ENCODE measurements around the gene KRT6B. TPM values are rescaled to one million over a fixed set of nuclear protein-coding genes. Genes with fewer than 3 reads are reported as not detected.

KRT6B gene
- total and polyA plus RNA-seq, 2 of the 8 experiments (the other 6 are each of a cell fraction or from before 2014, with no cell fraction given) = not detected

DNA sequence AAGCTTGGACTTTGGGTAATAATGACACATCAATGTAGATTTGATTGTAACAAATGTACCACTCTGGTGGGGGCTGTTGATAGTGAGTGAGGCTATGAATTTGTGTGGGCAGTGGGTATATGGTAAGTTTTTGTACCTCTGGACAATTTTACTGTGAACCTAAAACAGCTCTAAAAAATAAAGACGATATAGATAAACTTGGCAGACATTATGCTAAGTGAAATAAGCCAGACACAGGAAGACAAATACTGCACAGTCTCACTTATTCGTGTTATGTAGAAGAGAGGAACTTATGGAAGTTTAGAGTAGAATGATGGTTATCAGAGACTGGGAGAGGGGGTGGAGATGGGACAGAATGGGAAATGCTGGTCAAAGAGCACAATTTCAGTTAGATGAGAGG, 13.0 kb upstream of the KRT6B start:
- FAIRE-seq (no peak), DNase-seq (ENCODE audit: low read depth in 1 of 2, low spot score in 2 of 2) (no peak)
- Histone ChIP-seq H3K79me2 (ENCODE audit: control insufficient read depth in 1 of 2, insufficient read depth in 2 of 2, low read length in 2 of 2) (no peaks in the 10 kb centered on the region), H2AFZ (ENCODE audit: low read length) (no peak overlapping the region), H3K4me2 (ENCODE audit: insufficient read depth in 1 of 2, low read depth in 2 of 2, low read length in 2 of 2) (no peak overlapping the region), H3K36me3 (ENCODE audit: control insufficient read depth in 2 of 4, insufficient read depth in 4 of 4, low read length in 3 of 4) (no peaks in the 10 kb centered on the region), H2BK20ac (ENCODE audit: low read length) (no peak overlapping the region), H3K23me2 (ENCODE audit: low read depth, low read length) (no peaks in the 10 kb centered on the region), H4K91ac (replicated peaks; ENCODE audit: insufficient read length, low read length) (no peak overlapping the region), H3K4ac (replicated peaks; ENCODE audit: insufficient read length, low read depth, low read length) (no peak overlapping the region), H3K9me3 (ENCODE audit: insufficient read depth in 2 of 2, low read depth in 1 of 2, low read length in 1 of 2) (no peaks in the 10 kb centered on the region), H3K27ac (ENCODE audit: low read depth, low read length) (no peak overlapping the region), H2BK5ac (ENCODE audit: low read depth, low read length) (no peak overlapping the region), H3K18ac (ENCODE audit: extremely low read depth, low read length) (no peak overlapping the region), H2BK120ac (replicated peaks; ENCODE audit: low read depth, low read length) (no peak overlapping the region), H3K27me3 (replicated peaks in 1 of 4; ENCODE audit: control insufficient read depth in 3 of 4, extremely low read depth in 1 of 4, insufficient read depth in 3 of 4, low read length in 3 of 4) (no peaks in the 10 kb centered on the region), H4K20me1 (replicated peaks in 1 of 2; ENCODE audit: control insufficient read depth in 1 of 2, insufficient read depth in 2 of 2, low read length in 2 of 2) (no peaks in the 10 kb centered on the region), H3K79me1 (ENCODE audit: low read depth, low read length) (no peaks in the 10 kb centered on the region), H3K4me1 (replicated peaks in 1 of 4; ENCODE audit: control insufficient read depth in 3 of 4, insufficient read depth in 4 of 4, low read length in 3 of 4) (no peaks in the 10 kb centered on the region), H4K5ac (ENCODE audit: insufficient read length, low read depth, low read length) (no peak overlapping the region), H3K9ac (replicated peaks in 1 of 4; ENCODE audit: extremely low read depth in 1 of 4, low read depth in 3 of 4, low read length in 3 of 4) (no peak overlapping the region), H3K56ac (replicated peaks; ENCODE audit: insufficient read length, low read depth, low read length) (no peak overlapping the region), H3K4me3 (ENCODE audit: extremely low read depth in 1 of 4, insufficient read depth in 2 of 4, low read depth in 3 of 4, low read length in 4 of 4) (no peak overlapping the region), H3K23ac (ENCODE audit: insufficient read length) (no peak overlapping the region), H2BK15ac (ENCODE audit: low read length) (no peak overlapping the region), H4K8ac (ENCODE audit: extremely low read depth, insufficient read depth, low read length) (no peak overlapping the region), H2BK12ac (ENCODE audit: low read depth, low read length) (no peak overlapping the region), H2AK5ac (ENCODE audit: low read depth, low read length) (no peak overlapping the region), H3K14ac (ENCODE audit: insufficient read length) (no peak overlapping the region)
- 93% methylated on average over 2 of the region's 2 CpGs; no CpG with 5 or more reads in 1 of the 2 experiments for WGBS, 2 experiments (ENCODE audit: extremely low coverage in 1 of 2, insufficient coverage in 1 of 2, insufficient read length in 1 of 2, insufficient replicate concordance in 2 of 2, low coverage in 1 of 2, low lambda C conversion rate in 2 of 2, missing lambda C conversion rate in 1 of 2)
- ChIA-PET CTCF (ENCODE audit: partially characterized antibody) (interaction anchor here (0.6 to 1.3 kb wide), 3 partner anchors 31 to 69 kb away, joined by 3 to 4 read pairs (median 3); partner anchors contain the start of gene KRT75), POLR2A (ENCODE audit: partially characterized antibody) (no interaction called here)
- TF ChIP-seq CREB1 (IDR thresholded peaks at IDR 0.05) = no peak
- no peak for TF ChIP-seq JUND (IDR thresholded peaks at IDR 0.05; ENCODE audit: low read length)
- TF ChIP-seq TAF1 (IDR thresholded peaks at IDR 0.05; ENCODE audit: low read depth, low read length) = no peak
- TF ChIP-seq JUN (IDR thresholded peaks at IDR 0.05; ENCODE audit: low read depth, low read length) = no peak
- TF ChIP-seq RAD21 (IDR thresholded peaks at IDR 0.05 in 1 of 2, conservative IDR thresholded peaks at IDR 0.05 in 1 of 2; ENCODE audit: low read depth in 2 of 2, low read length in 2 of 2) = no peak
- no peak for TF ChIP-seq TBP (IDR thresholded peaks at IDR 0.05; ENCODE audit: low read depth, low read length)
- TF ChIP-seq ASH2L (IDR thresholded peaks at IDR 0.05; ENCODE audit: low read length) = no peak
- TF ChIP-seq SAP30 (IDR thresholded peaks at IDR 0.05; ENCODE audit: insufficient read depth, insufficient replicate concordance, low read length) = no peak
- TF ChIP-seq RFX5 (IDR thresholded peaks at IDR 0.05; ENCODE audit: borderline replicate concordance, low read depth, low read length) = no peak
- TF ChIP-seq CHD2 (IDR thresholded peaks at IDR 0.05; ENCODE audit: low read length) = no peak
- TF ChIP-seq CEBPB (IDR thresholded peaks at IDR 0.05; ENCODE audit: low read depth, low read length) = no peak
- TF ChIP-seq, protein P1, sequence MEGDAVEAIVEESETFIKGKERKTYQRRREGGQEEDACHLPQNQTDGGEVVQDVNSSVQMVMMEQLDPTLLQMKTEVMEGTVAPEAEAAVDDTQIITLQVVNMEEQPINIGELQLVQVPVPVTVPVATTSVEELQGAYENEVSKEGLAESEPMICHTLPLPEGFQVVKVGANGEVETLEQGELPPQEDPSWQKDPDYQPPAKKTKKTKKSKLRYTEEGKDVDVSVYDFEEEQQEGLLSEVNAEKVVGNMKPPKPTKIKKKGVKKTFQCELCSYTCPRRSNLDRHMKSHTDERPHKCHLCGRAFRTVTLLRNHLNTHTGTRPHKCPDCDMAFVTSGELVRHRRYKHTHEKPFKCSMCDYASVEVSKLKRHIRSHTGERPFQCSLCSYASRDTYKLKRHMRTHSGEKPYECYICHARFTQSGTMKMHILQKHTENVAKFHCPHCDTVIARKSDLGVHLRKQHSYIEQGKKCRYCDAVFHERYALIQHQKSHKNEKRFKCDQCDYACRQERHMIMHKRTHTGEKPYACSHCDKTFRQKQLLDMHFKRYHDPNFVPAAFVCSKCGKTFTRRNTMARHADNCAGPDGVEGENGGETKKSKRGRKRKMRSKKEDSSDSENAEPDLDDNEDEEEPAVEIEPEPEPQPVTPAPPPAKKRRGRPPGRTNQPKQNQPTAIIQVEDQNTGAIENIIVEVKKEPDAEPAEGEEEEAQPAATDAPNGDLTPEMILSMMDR (IDR thresholded peaks at IDR 0.05; ENCODE audit: control extremely low read depth in 1 of 3, insufficient read depth in 1 of 3, low read depth in 1 of 3, low read length in 3 of 3) = no peak
- no peak for TF ChIP-seq NANOG (IDR thresholded peaks at IDR 0.05; ENCODE audit: insufficient read depth, low read depth, low read length, poor library complexity, severe bottlenecking)
